ENCODE measurements around the gene VTN.

Gene VTN

DNA sequence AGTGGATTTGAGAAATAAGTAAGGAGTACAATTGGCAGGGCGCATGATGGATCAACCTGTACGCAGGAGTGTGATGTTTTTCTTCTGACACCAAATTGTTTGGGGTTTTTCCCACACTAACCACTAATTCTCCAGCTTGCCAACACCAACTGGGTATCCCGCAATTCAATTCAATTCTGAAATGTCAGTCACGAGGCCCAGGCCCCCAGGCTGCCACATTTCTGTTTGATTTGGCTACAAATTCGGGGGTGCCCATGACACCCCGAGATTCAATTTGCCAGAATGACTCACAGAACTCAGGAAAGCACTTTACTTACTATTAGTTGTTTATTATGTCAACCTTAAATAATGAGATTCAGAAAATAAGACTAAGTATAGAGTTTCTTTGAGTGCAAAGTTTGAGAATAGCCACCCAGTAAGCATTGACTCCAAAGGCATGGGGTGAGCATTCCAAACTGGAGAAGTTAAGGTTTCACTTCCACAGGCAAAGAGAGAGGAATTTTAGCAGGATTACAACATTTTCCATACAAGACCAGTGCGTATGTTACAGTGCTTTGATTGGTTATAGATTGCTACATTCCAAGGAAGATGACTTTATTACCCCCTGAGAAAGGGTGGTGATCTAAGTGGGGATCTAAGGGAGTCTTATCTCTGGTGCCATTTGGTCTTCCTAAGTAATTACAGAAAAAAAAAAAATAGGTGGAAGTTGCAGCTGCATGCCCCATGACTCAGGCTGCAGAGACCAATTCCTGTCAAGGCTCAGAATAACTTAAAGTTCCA is 24.4 kb upstream of the VTN start:
- TF ChIP-seq CTCF (IDR thresholded peaks at IDR 0.05; ENCODE audit: insufficient read depth, low read length, poor library complexity, severe bottlenecking) (no peak), EZH2phosphoT487 (conservative IDR thresholded peaks at IDR 0.05; ENCODE audit: low read length) (no peak)
- Histone ChIP-seq H3K27ac (ENCODE audit: low read depth, low read length) (no peak overlapping the region), H3K4me2 (ENCODE audit: low read depth, low read length, poor library complexity, severe bottlenecking) (no peak overlapping the region), H3K4me3 (ENCODE audit: insufficient read depth, low read length, poor library complexity, severe bottlenecking) (no peak overlapping the region), H3K9me3 (ENCODE audit: insufficient read depth, low read length) (no peaks in the 10 kb centered on the region), H3K36me3 (ENCODE audit: low read length) (no peaks in the 10 kb centered on the region), H3K9ac (ENCODE audit: low read length) (no peak overlapping the region), H3K9me2 (replicated peaks; ENCODE audit: insufficient read depth, low read length) (no peaks in the 10 kb centered on the region), H3F3A (ENCODE audit: insufficient read depth) (no peaks in the 10 kb centered on the region), H3K27me3 (ENCODE audit: low read length) (no peaks in the 10 kb centered on the region), H2AFZ (ENCODE audit: low read depth, low read length, severe bottlenecking) (no peak overlapping the region), H4K20me1 (ENCODE audit: low read depth, low read length) (no peaks in the 10 kb centered on the region), H3K79me2 (ENCODE audit: insufficient read depth, low read length) (no peaks in the 10 kb centered on the region)

DNA sequence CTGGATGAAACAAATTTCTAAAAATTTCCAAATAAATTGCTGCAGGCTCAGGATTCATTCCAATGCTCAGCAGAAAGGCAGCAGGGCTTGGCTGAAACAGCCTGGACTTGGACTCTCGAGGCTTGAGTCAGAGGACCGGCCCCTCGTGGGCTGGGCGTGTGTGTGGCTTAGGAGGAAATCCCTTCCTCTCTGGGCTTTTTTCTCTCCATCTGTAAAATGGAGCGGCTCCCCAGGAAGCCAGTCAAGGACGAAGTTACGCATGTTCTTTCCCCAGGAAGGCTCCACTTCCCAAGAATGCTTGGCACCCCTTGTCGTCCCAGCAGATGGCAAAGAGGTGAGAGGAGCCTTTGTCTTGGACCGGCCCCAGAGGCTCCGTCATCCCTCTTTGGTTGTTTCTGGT is 22.4 kb upstream of the VTN start:
- no peaks in the 10 kb centered on the region for H3K9me2 ChIP-seq (replicated peaks; ENCODE audit: insufficient read depth, low read length)

GRCh38 chr17:28391401-28391800 is 21.3 kb upstream of the VTN start:
- no peaks in the 10 kb centered on the region for H3F3A ChIP-seq (ENCODE audit: insufficient read depth)
- no peaks in the 10 kb centered on the region for H4K20me1 ChIP-seq (ENCODE audit: low read depth, low read length)
- no peak overlapping the region for H3K4me2 ChIP-seq (ENCODE audit: low read depth, low read length, poor library complexity, severe bottlenecking)
- TF ChIP-seq EZH2phosphoT487 (conservative IDR thresholded peaks at IDR 0.05; ENCODE audit: low read length) (no peak), CTCF (IDR thresholded peaks at IDR 0.05; ENCODE audit: insufficient read depth, low read length, poor library complexity, severe bottlenecking) (no peak)
- H3K9ac ChIP-seq (ENCODE audit: low read length), result no peak overlapping the region
- no peaks in the 10 kb centered on the region for H3K9me3 ChIP-seq (ENCODE audit: insufficient read depth, low read length)
- no peak overlapping the region for H3K4me3 ChIP-seq (ENCODE audit: insufficient read depth, low read length, poor library complexity, severe bottlenecking)
- no peak overlapping the region for H3K27ac ChIP-seq (ENCODE audit: low read depth, low read length)
- no peak overlapping the region for H2AFZ ChIP-seq (ENCODE audit: low read depth, low read length, severe bottlenecking)
- H3K36me3 ChIP-seq (ENCODE audit: low read length), result no peaks in the 10 kb centered on the region
- H3K79me2 ChIP-seq (ENCODE audit: insufficient read depth, low read length), result no peaks in the 10 kb centered on the region
- no peaks in the 10 kb centered on the region for H3K27me3 ChIP-seq (ENCODE audit: low read length)
- no peaks in the 10 kb centered on the region for H3K9me2 ChIP-seq (replicated peaks; ENCODE audit: insufficient read depth, low read length)

More for the DNA sequence above, 22.4 kb upstream of the VTN start:
- no peaks in the 10 kb centered on the region for H3K9me3 ChIP-seq (ENCODE audit: insufficient read depth, low read length)
- no peaks in the 10 kb centered on the region for H3K36me3 ChIP-seq (ENCODE audit: low read length)
- H4K20me1 ChIP-seq (ENCODE audit: low read depth, low read length), result no peaks in the 10 kb centered on the region
- no peak overlapping the region for H2AFZ ChIP-seq (ENCODE audit: low read depth, low read length, severe bottlenecking)
- H3K79me2 ChIP-seq (ENCODE audit: insufficient read depth, low read length), result no peaks in the 10 kb centered on the region
- H3K4me2 ChIP-seq (ENCODE audit: low read depth, low read length, poor library complexity, severe bottlenecking), result no peak overlapping the region
- no peak overlapping the region for H3K4me3 ChIP-seq (ENCODE audit: insufficient read depth, low read length, poor library complexity, severe bottlenecking)
- no peaks in the 10 kb centered on the region for H3K27me3 ChIP-seq (ENCODE audit: low read length)
- TF ChIP-seq CTCF (IDR thresholded peaks at IDR 0.05; ENCODE audit: insufficient read depth, low read length, poor library complexity, severe bottlenecking) (no peak), EZH2phosphoT487 (conservative IDR thresholded peaks at IDR 0.05; ENCODE audit: low read length) (no peak)
- no peak overlapping the region for H3K9ac ChIP-seq (ENCODE audit: low read length)
- H3K27ac ChIP-seq (ENCODE audit: low read depth, low read length), result no peak overlapping the region
- no peaks in the 10 kb centered on the region for H3F3A ChIP-seq (ENCODE audit: insufficient read depth)
